ENCODE data around the gene FOXRED1. TPM values are rescaled to one million over a fixed set of nuclear protein-coding genes. Genes with fewer than 3 reads are reported as not detected.

Gene FOXRED1
- polyA plus RNA-seq, 1 donor (not counting 4 experiments of a cell fraction or from before 2014, with no cell fraction given): 20.8 TPM

- TF ChIP-seq EZH2 (IDR thresholded peaks at IDR 0.05; ENCODE audit: low read length) (no peak), CTCF (optimal IDR thresholded peaks at IDR 0.05 in 1 of 3, IDR thresholded peaks at IDR 0.05 in 1 of 3, conservative IDR thresholded peaks at IDR 0.05 in 1 of 3; ENCODE audit: extremely low read depth in 1 of 3, insufficient read depth in 2 of 3, low read length in 3 of 3) (no peak)
- H3K27ac ChIP-seq (ENCODE audit: control insufficient read depth, insufficient read depth, low read length): no peak overlapping the region
- no peaks in the 10 kb centered on the region for H3K79me2 ChIP-seq (ENCODE audit: control insufficient read depth, insufficient read depth, low read length)
- no peaks in the 10 kb centered on the region for H3K9me1 ChIP-seq (ENCODE audit: control insufficient read depth, extremely low read depth, insufficient read depth, low read length)
- H2AFZ ChIP-seq (ENCODE audit: control insufficient read depth, low read length): no peak overlapping the region
- FAIRE-seq (no peak), DNase-seq (ENCODE audit: low read depth, low spot score) (no peak)
- no peaks in the 10 kb centered on the region for H3K27me3 ChIP-seq (ENCODE audit: control insufficient read depth, extremely low read depth, insufficient read depth, low read length)
- H3K4me3 ChIP-seq (ENCODE audit: control insufficient read depth in 2 of 3, extremely low read depth in 1 of 3, insufficient read depth in 2 of 3, low read depth in 1 of 3, low read length in 3 of 3): no peak overlapping the region
- no peaks in the 10 kb centered on the region for H4K20me1 ChIP-seq (ENCODE audit: control insufficient read depth, extremely low read depth, insufficient read depth, low read length)
- H3K4me2 ChIP-seq (ENCODE audit: control insufficient read depth, extremely low read depth, insufficient read depth, low read depth, low read length): no peak overlapping the region
- dilution Hi-C loops (cut with MboI; ENCODE audit: extremely low pct_ligation_motif_present, low sequenced_read_pairs): no loop called here
- H3K36me3 ChIP-seq (ENCODE audit: control insufficient read depth in 2 of 2, extremely low read depth in 1 of 2, insufficient read depth in 2 of 2, low read length in 2 of 2): peaks cover 15 to 17% of the 10 kb centered on the region in 2 experiments
- H3K4me1 ChIP-seq (ENCODE audit: control insufficient read depth, extremely low read depth, insufficient read depth, low read length): no peaks in the 10 kb centered on the region
- H3K9ac ChIP-seq (ENCODE audit: control insufficient read depth, extremely low read depth, insufficient read depth, low read length): no peak overlapping the region
- no peaks in the 10 kb centered on the region for H3K9me3 ChIP-seq (ENCODE audit: control insufficient read depth, low read depth, low read length)
Observed at GRCh38 chr11:126290887-126291286, 21.9 kb downstream of the FOXRED1 start.

GRCh38 chr11:126293726-126294125 lies 24.8 kb downstream of the FOXRED1 start:
- Histone ChIP-seq H2AFZ (ENCODE audit: control insufficient read depth, low read length) (no peak overlapping the region), H3K36me3 (ENCODE audit: control insufficient read depth in 2 of 2, extremely low read depth in 1 of 2, insufficient read depth in 2 of 2, low read length in 2 of 2) (peaks cover 15 to 17% of the 10 kb centered on the region in 2 experiments), H4K20me1 (ENCODE audit: control insufficient read depth, extremely low read depth, insufficient read depth, low read length) (no peaks in the 10 kb centered on the region), H3K4me2 (ENCODE audit: control insufficient read depth, extremely low read depth, insufficient read depth, low read depth, low read length) (no peak overlapping the region), H3K9ac (ENCODE audit: control insufficient read depth, extremely low read depth, insufficient read depth, low read length) (no peak overlapping the region), H3K4me1 (ENCODE audit: control insufficient read depth, extremely low read depth, insufficient read depth, low read length) (no peaks in the 10 kb centered on the region), H3K9me1 (ENCODE audit: control insufficient read depth, extremely low read depth, insufficient read depth, low read length) (no peaks in the 10 kb centered on the region), H3K27me3 (ENCODE audit: control insufficient read depth, extremely low read depth, insufficient read depth, low read length) (no peaks in the 10 kb centered on the region), H3K27ac (ENCODE audit: control insufficient read depth, insufficient read depth, low read length) (no peak overlapping the region), H3K4me3 (ENCODE audit: control insufficient read depth in 2 of 3, extremely low read depth in 1 of 3, insufficient read depth in 2 of 3, low read depth in 1 of 3, low read length in 3 of 3) (no peak overlapping the region), H3K9me3 (ENCODE audit: control insufficient read depth, low read depth, low read length) (no peaks in the 10 kb centered on the region), H3K79me2 (ENCODE audit: control insufficient read depth, insufficient read depth, low read length) (no peaks in the 10 kb centered on the region)
- no peak for TF ChIP-seq CTCF (optimal IDR thresholded peaks at IDR 0.05 in 1 of 3, IDR thresholded peaks at IDR 0.05 in 1 of 3, conservative IDR thresholded peaks at IDR 0.05 in 1 of 3; ENCODE audit: extremely low read depth in 1 of 3, insufficient read depth in 2 of 3, low read length in 3 of 3)
- no peak for TF ChIP-seq EZH2 (IDR thresholded peaks at IDR 0.05; ENCODE audit: low read length)
- dilution Hi-C loops (cut with MboI; ENCODE audit: extremely low pct_ligation_motif_present, low sequenced_read_pairs): no loop called here
- no peak for DNase-seq (ENCODE audit: low read depth, low spot score)
- no peak for FAIRE-seq

All from keratinocyte (primary cell).